ENCODE data around the gene OR5D16.
"Not testable (repeated sequence)": the region's sequence is repeated elsewhere in the genome, so short reads cannot be mapped to it uniquely, and the experiment has no call there.

- not testable (repeated sequence) for TF ChIP-seq CTCF (conservative IDR thresholded peaks at IDR 0.05; ENCODE audit: low read length); EZH2phosphoT487 (IDR thresholded peaks at IDR 0.05; ENCODE audit: borderline replicate concordance, low read depth, low read length)
Observed at GRCh38 chr11:55867354-55867753, 28.8 kb downstream of the OR5D16 start.
